22Rv1 (cell line): ENCODE results near the gene ALDH2.
"Not testable (repeated sequence)": the region's sequence is repeated elsewhere in the genome, so short reads cannot be mapped to it uniquely, and the experiment has no call there.

ENCODE experiments used
- CTCF ChIP-seq: fragments of 450-650 bp; IDR thresholded peaks from 2 replicates; pipeline ENCODE4 v1.5.1; 2017; ENCODE audit warnings: mild to moderate bottlenecking
- ZFX ChIP-seq: fragments of 450-650 bp; IDR thresholded peaks from 2 replicates; pipeline ENCODE4 v1.6.1; 2017; ENCODE audit warnings: antibody characterized with exemption, borderline replicate concordance

GRCh38 chr12:111763552-111763951 is 3.2 kb upstream of the ALDH2 start:
- TF ChIP-seq CTCF, ZFX: not testable (repeated sequence)
